ENCODE measurements around the gene TENM3. TPM values are rescaled to one million over a fixed set of nuclear protein-coding genes. Genes with fewer than 3 reads are reported as not detected.

TENM3 gene
- total and polyA plus RNA-seq, 2 donors (not counting 3 experiments of a cell fraction or from before 2014, with no cell fraction given) = 3.2 to 6.2 TPM

DNA sequence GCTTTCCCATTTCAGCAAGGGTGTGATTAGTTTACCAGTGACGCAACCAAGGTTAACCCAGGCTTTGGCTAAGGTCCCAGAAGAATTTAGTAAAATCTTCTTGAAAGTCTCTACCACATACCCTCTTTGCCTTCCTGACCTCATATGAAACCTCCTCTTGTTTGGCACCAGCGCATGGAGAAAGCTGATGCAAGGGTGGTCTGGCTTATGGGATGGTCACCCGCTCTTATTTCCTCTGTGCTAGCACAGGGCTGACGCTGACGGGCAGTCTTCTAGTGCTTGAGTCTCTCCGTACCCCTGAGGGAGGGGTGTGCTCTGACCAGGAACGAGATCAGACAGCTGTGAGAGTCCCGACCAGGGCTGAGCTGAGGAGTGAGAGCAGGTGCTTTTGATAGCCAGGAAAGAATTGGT lies 137.6 kb downstream of the TENM3 start:
- no peaks in the 10 kb centered on the region for H3K36me3 ChIP-seq (ENCODE audit: control insufficient read depth in 2 of 2, extremely low read depth in 1 of 2, insufficient read depth in 2 of 2, low read length in 2 of 2)
- no peaks in the 10 kb centered on the region for H3K9me3 ChIP-seq (replicated peaks; ENCODE audit: control insufficient read depth, insufficient read depth, low read length)
- H3K79me2 ChIP-seq (ENCODE audit: control insufficient read depth, insufficient read depth, low read length) = no peaks in the 10 kb centered on the region
- no peak overlapping the region for H3K9ac ChIP-seq (replicated peaks; ENCODE audit: extremely low read depth, insufficient read depth, low read length)
- H3K4me2 ChIP-seq (ENCODE audit: insufficient read depth, low read length) = no peak overlapping the region
- H3K27ac ChIP-seq (ENCODE audit: insufficient read depth, low read depth, low read length) = no peak overlapping the region
- H3K4me1 ChIP-seq (ENCODE audit: control insufficient read depth, extremely low read depth, insufficient read depth, low read length) = no peaks in the 10 kb centered on the region
- CTCF ChIA-PET = no interaction called here
- DNase-seq (ENCODE audit: low read depth, low spot score) = no peak
- H3K4me3 ChIP-seq (replicated peaks in 1 of 3; ENCODE audit: insufficient read depth in 1 of 3, low read depth in 1 of 3, low read length in 3 of 3) = no peak overlapping the region
- intact Hi-C loops (cut with micrococcal nuclease) = no loop called here
- no peak for FAIRE-seq
- POLR2A ChIA-PET = no interaction called here
- no peaks in the 10 kb centered on the region for H3K9me1 ChIP-seq (replicated peaks; ENCODE audit: control insufficient read depth, extremely low read depth, insufficient read depth, low read length)
- dilution Hi-C loops (cut with MboI; ENCODE audit: extremely low pct_ligation_motif_present, low sequenced_read_pairs) = no loop called here
- TF ChIP-seq GATA2 (IDR thresholded peaks at IDR 0.05; ENCODE audit: insufficient read depth, insufficient read length, low read depth, low read length) (no peak), POLR2A (IDR thresholded peaks at IDR 0.05; ENCODE audit: low read depth, low read length) (no peak), EZH2 (IDR thresholded peaks at IDR 0.05; ENCODE audit: borderline replicate concordance, low read depth, low read length, severe bottlenecking) (no peak), MYC (IDR thresholded peaks at IDR 0.05; ENCODE audit: low read depth, low read length) (no peak), POLR2AphosphoS5 (IDR thresholded peaks at IDR 0.05; ENCODE audit: insufficient read depth, low read depth, low read length) (no peak), JUN (IDR thresholded peaks at IDR 0.05; ENCODE audit: borderline replicate concordance, insufficient read depth, insufficient read length, low read depth) (no peak), FOS (IDR thresholded peaks at IDR 0.05; ENCODE audit: borderline replicate concordance, insufficient read depth, low read length) (no peak)
- TF ChIP-seq, protein P1, sequence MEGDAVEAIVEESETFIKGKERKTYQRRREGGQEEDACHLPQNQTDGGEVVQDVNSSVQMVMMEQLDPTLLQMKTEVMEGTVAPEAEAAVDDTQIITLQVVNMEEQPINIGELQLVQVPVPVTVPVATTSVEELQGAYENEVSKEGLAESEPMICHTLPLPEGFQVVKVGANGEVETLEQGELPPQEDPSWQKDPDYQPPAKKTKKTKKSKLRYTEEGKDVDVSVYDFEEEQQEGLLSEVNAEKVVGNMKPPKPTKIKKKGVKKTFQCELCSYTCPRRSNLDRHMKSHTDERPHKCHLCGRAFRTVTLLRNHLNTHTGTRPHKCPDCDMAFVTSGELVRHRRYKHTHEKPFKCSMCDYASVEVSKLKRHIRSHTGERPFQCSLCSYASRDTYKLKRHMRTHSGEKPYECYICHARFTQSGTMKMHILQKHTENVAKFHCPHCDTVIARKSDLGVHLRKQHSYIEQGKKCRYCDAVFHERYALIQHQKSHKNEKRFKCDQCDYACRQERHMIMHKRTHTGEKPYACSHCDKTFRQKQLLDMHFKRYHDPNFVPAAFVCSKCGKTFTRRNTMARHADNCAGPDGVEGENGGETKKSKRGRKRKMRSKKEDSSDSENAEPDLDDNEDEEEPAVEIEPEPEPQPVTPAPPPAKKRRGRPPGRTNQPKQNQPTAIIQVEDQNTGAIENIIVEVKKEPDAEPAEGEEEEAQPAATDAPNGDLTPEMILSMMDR (IDR thresholded peaks at IDR 0.05; ENCODE audit: extremely low read depth in 1 of 2, insufficient read depth in 1 of 2, low read depth in 1 of 2, low read length in 2 of 2) = no peak
- TF ChIP-seq, protein P2, sequence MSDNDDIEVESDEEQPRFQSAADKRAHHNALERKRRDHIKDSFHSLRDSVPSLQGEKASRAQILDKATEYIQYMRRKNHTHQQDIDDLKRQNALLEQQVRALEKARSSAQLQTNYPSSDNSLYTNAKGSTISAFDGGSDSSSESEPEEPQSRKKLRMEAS (IDR thresholded peaks at IDR 0.05; ENCODE audit: insufficient read depth, insufficient read length) = no peak
- no peak overlapping the region for H2AFZ ChIP-seq (ENCODE audit: low read depth, low read length)
- H3K27me3 ChIP-seq (ENCODE audit: control insufficient read depth in 2 of 2, insufficient read depth in 2 of 2, low read length in 2 of 2) = no peaks in the 10 kb centered on the region
- BruUV-seq (replicated peaks) = no TSS peak
- no peaks in the 10 kb centered on the region for H4K20me1 ChIP-seq (replicated peaks; ENCODE audit: control insufficient read depth, extremely low read depth, insufficient read depth, low read length)
